Activated T-cell treated with anti-CD3 and anti-CD28 coated beads for 24 hours (primary cell): Measurements from ENCODE around the gene SCGN.

Experiments used
- DNase-seq: peaks from one replicate; pipeline ENCODE4 v3.0.0-alpha.2; 2020; ENCODE audit warnings: low read depth

The SCGN gene

DNA sequence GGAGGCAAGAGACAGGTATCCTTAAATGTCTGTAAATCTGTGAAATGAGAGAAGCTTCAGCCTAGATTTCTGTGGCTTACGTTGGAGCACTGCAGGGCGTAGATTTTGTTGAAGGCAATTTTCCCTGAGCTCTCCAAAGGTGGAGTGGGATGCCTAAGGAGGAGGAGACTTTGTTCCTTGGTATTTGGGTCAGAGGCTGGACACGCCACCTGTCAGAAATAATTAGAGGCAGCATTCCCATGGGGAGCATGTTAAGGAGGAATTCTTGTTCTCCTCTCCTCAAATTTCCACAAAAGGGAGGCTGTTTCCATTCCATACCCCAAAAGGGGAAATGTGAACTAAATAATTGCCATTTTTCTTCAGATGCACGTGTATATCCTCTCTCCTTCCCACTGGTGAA, 11.1 kb upstream of the SCGN start:
- DNase-seq, result no peak

GRCh38 chr6:25641377-25641776, 10.6 kb upstream of the SCGN start:
- DNase-seq, result no peak

- DNase-seq, result no peak
These were observed 9.9 kb upstream of the SCGN start for GRCh38 chr6:25641940-25642666.

DNA sequence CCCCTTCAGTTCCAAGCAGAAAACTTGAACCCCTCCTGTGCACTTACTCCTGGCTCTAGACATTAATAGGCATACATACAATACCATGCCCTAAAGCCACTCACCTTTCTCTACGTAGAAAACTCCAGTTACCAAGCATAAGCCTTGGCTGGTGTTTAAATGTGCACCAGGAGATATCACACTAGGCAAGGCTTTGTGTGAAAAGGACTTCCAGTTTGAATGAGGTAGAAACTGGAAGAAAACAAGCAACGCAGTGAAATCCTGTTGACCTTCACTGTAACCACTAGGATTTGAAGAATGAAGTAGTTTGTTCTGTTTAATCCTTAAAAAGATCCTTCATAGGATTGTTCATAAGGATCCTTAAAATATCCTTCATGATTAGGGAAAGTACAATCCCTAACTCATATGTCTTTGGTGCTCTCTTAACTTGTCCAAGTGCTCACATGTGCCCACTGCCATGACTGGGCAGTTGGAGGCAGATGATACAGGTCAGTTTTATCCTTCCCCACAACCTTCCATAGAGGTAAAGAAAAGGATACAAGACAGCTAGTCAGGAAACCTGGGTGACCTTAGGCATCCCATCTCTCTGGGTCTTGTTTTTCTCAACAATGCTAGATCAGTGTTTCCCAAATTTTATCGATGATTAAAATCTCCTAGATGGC, 9.2 kb upstream of the SCGN start:
- DNase-seq, result no peak

- DNase-seq, result no peak
These were observed 6.1 kb upstream of the SCGN start for GRCh38 chr6:25645916-25646315.

DNA sequence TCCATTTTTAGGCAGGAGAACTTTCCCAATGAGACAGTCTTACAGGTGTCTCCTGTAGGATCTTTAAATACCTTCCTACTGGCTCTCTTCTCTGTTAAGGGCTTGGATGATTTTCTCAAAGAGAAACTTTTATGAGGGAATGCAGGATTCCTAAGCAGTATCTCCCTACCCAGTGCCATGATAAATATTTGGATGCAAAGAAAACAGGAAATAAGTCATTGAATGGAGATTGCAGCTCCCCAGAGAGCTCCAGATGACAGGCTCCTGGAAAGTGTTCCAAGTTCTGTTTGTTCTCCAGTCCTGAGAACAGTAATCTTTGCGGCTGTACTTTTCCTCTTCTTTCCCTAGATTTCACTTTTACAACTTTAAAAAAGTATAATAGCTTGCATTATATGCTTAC, 2.4 kb upstream of the SCGN start:
- no peak for DNase-seq

GRCh38 chr6:25655723-25656122, 3.7 kb downstream of the SCGN start:
- no peak for DNase-seq

DNA sequence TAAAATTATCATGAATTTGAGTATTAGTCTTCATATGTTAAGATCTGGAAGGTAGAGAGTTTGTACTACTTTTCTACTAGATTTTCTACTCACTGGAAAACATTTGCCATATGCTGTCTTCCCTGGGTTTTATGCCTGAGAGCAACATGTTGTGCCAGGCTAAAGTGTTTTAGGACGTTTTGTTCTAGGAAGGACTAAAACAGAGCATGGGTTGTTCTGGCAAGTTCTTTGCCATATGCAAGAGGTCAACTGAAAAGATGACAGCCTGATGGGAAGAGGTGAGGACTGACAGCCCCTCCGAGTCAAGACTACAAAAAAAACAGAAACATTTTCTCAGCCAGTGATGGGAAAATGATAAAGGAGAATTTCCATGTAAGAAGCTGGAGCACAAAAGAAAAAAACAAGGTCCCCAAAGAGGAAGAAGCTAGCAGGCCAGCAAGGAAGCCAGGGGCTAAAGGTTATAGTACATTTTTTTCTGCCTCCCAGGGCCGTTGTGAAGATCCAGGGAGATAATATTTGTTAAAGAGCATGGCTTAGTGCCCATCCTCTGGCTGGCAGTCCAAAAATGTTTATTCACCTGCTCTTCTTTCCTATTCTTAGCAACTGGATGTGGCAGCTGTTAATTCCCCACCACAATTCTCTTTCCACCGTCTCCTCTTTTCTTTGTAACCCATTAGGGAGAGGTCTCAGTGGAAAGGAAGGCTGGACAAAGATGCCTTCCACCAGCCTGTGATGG, 7.8 kb downstream of the SCGN start:
- DNase-seq, result no peak

DNA sequence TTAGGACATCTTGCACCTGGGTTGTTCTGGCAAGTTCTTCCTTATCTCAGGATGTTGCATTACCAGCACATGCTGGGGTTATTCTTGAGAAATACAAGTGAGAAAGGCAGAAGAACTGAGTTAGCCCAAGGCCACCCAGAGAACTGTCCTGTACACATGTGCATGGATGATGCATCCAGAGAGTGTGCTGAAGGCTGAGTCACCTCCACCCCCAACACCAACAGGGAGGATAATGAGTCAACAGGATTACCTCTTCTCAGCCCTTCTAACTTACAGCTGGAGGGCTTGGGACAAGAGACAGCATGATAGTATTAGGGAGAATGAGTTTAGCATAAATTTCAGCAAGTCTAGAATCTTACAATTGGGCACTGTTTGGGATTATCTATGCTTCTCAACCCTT, 8.5 kb downstream of the SCGN start:
- DNase-seq, result no peak

GRCh38 chr6:25661129-25661779, 9.2 kb downstream of the SCGN start:
- DNase-seq, result no peak

DNA sequence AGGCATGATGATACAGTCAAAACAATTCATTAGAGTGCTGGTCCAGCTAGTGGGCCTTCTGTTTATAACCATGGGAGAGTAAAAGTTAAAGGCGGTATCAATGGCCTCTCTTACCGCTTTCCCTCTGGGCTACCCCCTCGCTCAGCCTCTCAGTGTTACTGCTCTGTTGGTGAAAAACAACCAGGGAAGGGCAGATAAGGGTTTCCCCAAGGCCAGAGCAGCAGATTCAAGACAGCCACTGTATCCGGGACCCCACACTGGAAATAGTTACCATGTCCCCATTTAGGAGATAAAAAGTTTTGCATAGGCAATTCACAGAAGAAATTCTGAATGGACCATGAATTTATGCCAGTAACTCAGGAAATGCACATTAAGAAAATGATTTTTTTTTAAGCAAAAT, 13.4 kb downstream of the SCGN start:
- no peak for DNase-seq

DNA sequence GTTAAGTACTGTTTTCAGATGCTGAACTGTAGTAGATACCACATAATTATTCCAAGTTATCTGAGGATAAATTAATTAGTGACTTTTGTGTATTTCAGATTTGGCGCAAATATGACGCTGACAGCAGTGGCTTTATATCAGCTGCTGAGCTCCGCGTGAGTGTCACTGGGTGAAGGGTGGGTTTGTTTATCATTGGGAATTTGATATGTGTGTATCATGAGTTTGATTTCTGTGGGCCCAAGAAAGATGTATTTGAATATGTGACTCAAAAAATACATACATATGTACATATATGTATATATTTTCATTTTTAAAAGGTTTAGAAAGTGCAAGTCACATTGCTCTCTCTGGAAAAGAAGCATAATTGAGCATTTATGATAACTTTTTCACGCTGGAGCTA, 17.4 kb downstream of the SCGN start:
- DNase-seq, result no peak

- no peak for DNase-seq
These were observed 18.2 kb downstream of the SCGN start for GRCh38 chr6:25670208-25670607.

DNA sequence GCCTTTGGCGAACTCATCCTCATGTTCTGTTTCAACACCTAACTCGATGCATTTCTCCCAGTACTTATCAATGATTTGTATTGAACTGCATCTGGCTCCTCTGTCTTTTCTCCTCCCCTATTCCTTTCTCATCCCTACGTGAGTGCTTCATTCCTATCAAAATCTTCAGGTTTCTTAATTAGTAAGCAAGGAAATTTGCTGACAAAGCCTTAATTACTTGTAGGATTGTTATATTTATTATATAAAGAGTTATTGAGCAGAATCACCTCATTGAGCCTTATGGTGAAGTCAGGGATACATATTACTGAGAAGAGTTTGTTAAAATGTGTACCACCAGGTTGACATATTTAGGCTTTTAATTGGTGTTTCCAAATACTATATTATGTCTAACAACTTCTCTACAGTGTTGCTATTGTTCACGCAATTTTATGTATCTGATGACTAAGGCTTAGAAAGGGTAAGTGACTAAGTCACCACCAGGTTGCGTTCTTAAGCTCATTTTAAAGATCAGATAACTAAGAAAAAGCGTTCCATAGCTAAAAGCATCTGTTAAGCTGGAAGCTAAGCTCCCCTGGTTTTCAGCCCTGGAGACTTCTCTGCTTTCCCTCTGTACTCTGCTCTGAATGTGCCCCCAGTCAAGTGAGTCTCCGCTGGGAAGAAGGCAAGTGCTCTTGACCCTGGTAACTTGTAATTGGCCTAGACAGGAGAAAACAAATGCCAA, 18.9 kb downstream of the SCGN start:
- DNase-seq, result no peak

DNA sequence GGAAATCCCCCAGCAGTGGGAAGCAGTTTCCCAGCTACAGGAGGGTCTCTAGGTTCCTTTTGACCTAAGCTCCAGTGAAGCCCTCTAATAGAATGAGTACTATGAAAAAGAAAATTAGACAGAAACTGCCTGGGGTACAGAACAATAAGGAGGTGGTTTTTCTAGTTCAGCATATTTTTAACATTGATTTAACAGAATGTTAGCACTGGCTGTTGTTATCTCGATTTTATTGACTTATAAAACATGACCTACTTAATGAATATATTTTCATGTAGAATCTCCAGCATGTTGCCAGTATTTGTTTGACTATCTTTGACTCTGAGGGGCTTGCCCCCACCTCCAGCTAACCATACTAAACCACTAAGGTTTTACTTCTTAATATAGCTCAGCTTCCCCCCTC, 19.6 kb downstream of the SCGN start:
- DNase-seq, result no peak

DNA sequence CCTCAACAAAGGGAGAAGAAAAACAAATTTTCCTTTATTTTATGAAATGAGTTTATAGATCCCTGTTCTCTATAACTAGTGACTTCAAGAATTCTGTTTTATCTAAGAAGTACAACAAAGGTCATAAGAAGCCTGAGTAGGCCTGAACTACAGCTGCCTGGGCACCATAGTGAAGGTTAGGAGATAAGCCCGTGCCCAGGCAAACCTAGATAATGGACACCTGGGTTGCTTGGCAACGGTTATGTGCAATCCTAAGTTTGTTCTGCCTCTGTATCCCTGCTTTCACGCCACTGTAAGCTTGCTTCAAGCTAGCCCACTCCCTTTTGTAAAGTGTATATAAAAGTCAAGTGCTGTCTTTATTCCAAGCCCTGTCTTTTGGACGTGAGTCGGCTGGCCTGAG, 23.2 kb downstream of the SCGN start:
- DNase-seq, result no peak

DNA sequence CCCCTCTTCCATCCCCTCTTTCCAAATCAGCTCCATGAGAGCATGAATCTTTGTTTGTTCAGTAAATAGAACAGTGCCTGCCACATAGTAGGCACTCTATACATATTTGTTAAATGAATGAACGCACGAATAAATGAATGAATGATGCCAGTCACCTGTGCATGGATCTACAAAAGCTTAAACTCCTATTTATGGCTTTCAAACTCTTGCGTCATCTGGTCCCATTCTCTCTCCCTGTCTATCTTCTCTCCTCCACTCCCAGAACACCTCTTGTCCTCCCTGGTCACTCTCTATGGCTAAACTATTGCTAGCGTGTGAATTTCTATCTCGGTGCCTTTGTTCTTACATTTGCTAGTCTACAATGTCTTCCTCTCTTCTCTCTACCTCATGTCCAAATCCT, 24.8 kb downstream of the SCGN start:
- no peak for DNase-seq

- DNase-seq, result no peak
These were observed 29.8 kb downstream of the SCGN start for GRCh38 chr6:25681848-25682247.

- no peak for DNase-seq
These were observed 30.3 kb downstream of the SCGN start for GRCh38 chr6:25682324-25682723.

DNA sequence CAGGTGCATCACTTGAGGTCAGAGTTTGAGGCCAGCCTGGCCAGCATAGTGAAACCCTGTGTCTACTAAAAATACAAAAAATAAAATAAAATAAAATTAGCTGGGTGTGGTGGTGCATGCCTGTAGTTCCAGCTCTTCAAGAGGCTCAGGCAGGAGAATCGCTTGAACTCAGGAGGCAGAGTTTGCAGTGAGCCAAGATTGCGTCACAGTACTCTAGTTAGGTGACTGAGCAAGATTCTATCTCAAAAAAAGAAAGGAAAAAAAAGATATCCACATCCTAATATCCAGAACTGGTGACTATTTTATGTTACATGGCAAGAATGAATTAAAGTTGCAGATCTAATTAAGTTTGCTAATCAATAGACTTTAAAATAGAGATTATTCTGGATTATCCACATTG, 32.5 kb downstream of the SCGN start:
- no peak for DNase-seq

DNA sequence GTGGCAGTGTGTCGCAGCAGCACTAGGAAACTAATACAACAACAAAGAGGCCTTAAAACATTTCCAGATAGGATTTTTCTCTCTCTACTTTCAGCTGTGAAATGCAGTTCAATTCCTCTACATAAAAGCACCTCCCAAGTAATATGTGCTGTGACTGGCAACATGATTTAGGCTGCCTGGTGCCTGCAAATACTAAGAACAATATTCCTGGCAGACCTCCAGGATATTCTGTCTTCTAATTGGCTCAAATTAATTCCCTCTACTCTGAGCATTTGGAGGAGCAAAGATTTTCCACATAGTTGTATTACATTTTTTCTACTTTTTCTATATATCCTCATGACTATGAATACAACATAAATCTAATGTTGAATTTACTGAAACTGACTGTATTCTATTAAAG, 33.2 kb downstream of the SCGN start:
- DNase-seq, result no peak

DNA sequence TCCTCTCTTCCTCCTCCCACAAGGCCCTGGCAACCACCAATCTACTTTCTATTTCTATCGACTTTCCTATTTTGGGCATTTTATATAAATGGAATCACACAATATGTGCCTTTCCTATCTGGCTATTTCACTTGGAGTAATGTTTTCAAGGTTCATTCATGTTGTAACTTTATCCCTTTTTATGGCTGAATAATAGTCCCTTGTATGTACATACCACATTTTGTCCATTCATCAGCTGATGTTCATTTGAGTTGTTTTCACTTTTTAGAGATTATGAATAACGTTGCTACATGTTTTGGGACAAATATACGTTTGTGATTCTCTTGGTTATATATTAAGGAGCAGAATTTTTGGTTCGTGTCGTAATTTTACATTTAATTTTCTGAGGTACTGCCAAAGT, 33.9 kb downstream of the SCGN start:
- DNase-seq, result no peak
